ENCODE data around the gene TAPT1.
"Not testable (repeated sequence)": the region's sequence is repeated elsewhere in the genome, so short reads cannot be mapped to it uniquely, and the experiment has no call there.

Gene TAPT1

GRCh38 chr4:16168144-16168543 lies 58.1 kb downstream of the TAPT1 start:
- DNase-seq: no peak

- DNase-seq: no peak
These were observed 60.3 kb downstream of the TAPT1 start for GRCh38 chr4:16165931-16166330.

- DNase-seq: no peak
These were observed 63.4 kb downstream of the TAPT1 start for GRCh38 chr4:16162891-16163290.

- no peak for DNase-seq
These were observed 64.3 kb downstream of the TAPT1 start for GRCh38 chr4:16161851-16162408.

GRCh38 chr4:16160457-16160856 lies 65.8 kb downstream of the TAPT1 start:
- no peak for DNase-seq

GRCh38 chr4:16159286-16159685 lies 67.0 kb downstream of the TAPT1 start:
- no peak for DNase-seq

GRCh38 chr4:16158504-16158852 lies 67.8 kb downstream of the TAPT1 start:
- no peak for DNase-seq

- DNase-seq: peak; percentile 96 to 98
These were observed 68.4 kb downstream of the TAPT1 start for GRCh38 chr4:16157609-16158503.

- no peak for DNase-seq
These were observed 70.6 kb downstream of the TAPT1 start for GRCh38 chr4:16155528-16156169.

- no peak for DNase-seq
These were observed 71.8 kb downstream of the TAPT1 start for GRCh38 chr4:16154451-16154850.

GRCh38 chr4:16150716-16151115 lies 75.6 kb downstream of the TAPT1 start:
- no peak for DNase-seq

GRCh38 chr4:16144913-16145312 lies 81.4 kb downstream of the TAPT1 start:
- not testable (repeated sequence) for DNase-seq

GRCh38 chr4:16142598-16143310 lies 83.5 kb downstream of the TAPT1 start:
- DNase-seq: no peak

GRCh38 chr4:16140879-16141249 lies 85.4 kb downstream of the TAPT1 start:
- DNase-seq: no peak

- no peak for DNase-seq
These were observed 85.9 kb downstream of the TAPT1 start for GRCh38 chr4:16140231-16140878.

- DNase-seq: no peak
These were observed 87.0 kb downstream of the TAPT1 start for GRCh38 chr4:16139066-16139945.

GRCh38 chr4:16136827-16137226 lies 89.4 kb downstream of the TAPT1 start:
- DNase-seq: peak in 1 of 2 experiments; percentile 32

GRCh38 chr4:16136311-16136710 lies 90.0 kb downstream of the TAPT1 start:
- no peak for DNase-seq

GRCh38 chr4:16133406-16133805 lies 92.9 kb downstream of the TAPT1 start:
- DNase-seq: no peak

- no peak for DNase-seq
These were observed 95.0 kb downstream of the TAPT1 start for GRCh38 chr4:16131293-16131692.

GRCh38 chr4:16129336-16129735 lies 96.9 kb downstream of the TAPT1 start:
- no peak for DNase-seq

GRCh38 chr4:16126714-16127113 lies 99.6 kb downstream of the TAPT1 start:
- DNase-seq: no peak
